T follicular helper cell (primary cell): Measurements from ENCODE around the gene TMEM178A.
"Not testable (repeated sequence)": the region's sequence is repeated elsewhere in the genome, so short reads cannot be mapped to it uniquely, and the experiment has no call there.

ENCODE experiments used
- DNase-seq: peaks from one replicate; pipeline ENCODE4 v3.0.0-alpha.2; 2020; ENCODE audit warnings: low read depth

The TMEM178A gene

DNA sequence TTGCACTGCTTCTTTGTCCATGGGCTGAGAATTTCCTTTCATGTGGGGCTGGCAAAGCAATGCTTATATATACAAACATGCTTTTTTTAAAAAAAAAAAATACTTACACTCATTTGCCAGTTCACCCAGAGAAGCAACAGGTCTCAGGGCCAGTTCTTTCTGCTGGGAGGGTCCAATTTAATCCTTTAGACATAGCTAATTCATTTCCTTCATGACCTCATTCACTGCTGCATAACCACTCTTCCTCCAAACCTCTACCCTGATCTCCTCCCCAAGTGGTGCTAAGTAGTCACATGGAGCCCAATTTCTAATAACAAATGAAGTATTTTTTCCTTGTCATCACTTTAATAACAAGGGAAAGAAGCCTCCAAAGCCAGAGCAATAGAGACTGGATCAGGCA lies 17.1 kb upstream of the TMEM178A start:
- no peak for DNase-seq

- no peak for DNase-seq
These were observed 16.2 kb upstream of the TMEM178A start for GRCh38 chr2:39649511-39649910.

DNA sequence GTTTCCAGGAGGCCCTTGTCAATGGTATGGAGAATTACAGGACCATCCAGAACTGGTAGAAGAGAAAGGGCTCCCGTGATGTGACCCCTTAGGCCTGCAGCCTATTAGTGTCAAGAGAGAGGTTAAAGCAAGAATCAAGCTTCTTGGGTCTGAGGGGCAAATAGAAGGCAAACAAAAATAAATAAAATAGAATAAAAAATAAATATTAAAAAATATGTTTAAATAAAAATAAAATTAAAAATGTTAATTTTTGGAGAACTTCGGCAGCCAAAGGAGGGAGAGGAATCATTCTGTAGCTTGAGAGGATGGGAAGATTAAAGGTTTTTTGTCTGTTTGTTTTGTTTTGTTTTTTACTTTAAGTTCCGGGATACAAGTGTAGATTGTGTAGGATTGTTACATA lies 15.2 kb upstream of the TMEM178A start:
- no peak for DNase-seq

- DNase-seq, result not testable (repeated sequence)
These were observed 9.5 kb upstream of the TMEM178A start for GRCh38 chr2:39656215-39656614.

- DNase-seq, result no peak
These were observed 8.3 kb upstream of the TMEM178A start for GRCh38 chr2:39657287-39657937.

DNA sequence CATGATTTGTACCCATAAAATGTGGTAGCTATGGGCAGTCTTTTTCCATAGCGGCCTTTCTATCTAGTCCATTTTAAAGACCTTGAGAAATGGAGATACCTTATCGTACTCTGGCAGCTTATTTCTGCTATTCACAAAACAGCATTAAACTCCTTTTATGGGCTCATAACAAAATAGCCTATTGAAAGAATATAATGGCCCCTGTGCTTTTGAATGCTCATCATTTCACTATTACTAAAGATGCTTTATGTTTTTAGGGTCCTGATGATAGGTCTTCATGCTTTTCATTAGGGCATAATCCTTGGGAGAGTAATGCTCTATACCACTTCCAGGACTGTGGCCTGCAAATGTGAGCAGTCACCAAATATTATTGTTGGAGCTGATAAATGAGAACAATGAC lies 7.3 kb upstream of the TMEM178A start:
- DNase-seq, result no peak

GRCh38 chr2:39659765-39660611 lies 5.7 kb upstream of the TMEM178A start:
- no peak for DNase-seq

- no peak for DNase-seq
These were observed 5.0 kb upstream of the TMEM178A start for GRCh38 chr2:39660612-39661236.

- DNase-seq, result no peak
These were observed 3.9 kb upstream of the TMEM178A start for GRCh38 chr2:39661826-39662225.

GRCh38 chr2:39663187-39663930 lies 2.4 kb upstream of the TMEM178A start:
- no peak for DNase-seq

DNA sequence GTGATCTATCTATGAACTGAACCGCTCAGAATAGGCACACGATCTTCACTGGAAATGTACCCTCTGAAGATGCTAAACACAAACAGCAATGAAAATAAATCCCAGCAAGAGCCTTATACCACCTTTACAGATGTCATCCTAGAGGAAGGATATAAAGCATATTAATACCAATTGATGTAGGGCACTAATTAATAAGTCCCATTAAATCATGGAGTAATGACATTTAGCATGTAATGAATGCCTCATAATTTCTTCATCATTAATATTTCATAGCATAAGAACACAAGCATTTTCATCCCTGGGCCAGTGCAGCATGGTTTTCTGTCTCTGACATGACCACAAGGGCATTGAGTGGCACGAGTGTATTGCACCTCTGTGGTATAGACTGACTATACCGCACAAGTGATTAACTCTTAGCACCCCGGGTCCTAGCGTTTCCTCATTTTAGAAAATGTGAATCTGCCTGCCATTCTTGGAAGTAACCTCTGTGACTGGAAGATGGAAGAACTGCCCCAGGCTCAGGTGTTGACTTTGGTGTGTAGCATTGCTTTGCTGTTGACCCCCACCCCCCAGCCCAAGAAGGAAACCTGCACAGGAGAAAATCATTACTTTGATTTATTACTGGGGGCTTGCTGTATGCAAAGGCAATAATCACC lies 1.4 kb upstream of the TMEM178A start:
- no peak for DNase-seq

GRCh38 chr2:39664888-39665591 lies 677 bp upstream of the TMEM178A start:
- no peak for DNase-seq

- no peak for DNase-seq
These were observed 879 bp downstream of the TMEM178A start for GRCh38 chr2:39666491-39667101.

DNA sequence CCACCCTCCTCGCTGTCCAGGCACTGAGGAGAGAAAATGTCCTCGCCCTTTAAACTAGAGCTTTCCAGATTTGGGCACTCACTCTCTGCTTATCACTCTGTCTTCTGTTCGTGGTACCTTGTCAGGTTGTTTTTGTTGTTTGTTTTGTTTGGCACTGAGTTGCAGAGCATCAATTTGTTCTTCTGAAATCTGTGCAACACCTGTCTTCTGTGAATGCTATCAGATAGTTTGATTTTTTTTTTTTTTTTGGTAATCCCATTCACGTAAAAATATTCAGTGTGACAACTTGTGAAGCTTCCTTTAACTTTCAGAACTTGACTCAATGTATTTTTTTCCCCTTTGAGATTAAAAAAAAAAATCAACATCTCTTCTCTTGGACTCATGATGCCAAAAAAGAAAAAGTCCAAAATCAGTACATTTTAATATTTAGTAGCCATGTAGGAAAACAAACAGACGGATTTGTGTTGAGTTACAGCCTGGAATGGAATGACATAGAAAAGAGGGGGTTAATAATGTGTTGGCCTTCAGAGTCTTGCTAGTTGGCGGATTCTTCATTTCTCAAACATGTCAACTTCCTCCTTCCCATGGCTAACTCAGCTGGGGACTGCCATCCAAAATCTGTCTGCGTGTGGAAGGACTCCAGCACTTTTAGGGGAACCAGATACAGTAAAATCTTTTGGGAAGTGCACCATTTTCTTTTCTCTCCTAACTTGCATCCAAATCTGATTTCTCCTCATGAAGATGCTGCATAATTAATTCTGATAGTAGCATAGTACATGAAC lies 1.6 kb downstream of the TMEM178A start:
- DNase-seq, result no peak

DNA sequence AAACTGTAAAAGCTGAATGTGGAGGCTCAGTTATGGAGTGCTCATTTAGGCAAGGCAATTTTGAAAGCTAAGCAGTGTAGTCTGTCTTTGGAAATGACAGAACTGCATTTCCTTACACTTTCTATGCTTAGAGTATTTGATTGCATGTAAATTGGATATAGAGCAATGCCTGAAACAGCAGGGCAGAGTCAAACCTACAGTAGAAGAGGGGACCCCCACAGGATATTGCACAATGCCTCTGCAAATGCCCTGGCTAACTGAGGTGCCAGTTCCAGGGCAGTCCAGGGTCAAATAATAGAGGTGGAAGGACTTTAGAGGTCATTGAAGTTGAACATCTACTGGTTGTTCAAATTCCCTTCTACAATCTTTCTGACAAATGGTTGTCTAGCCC lies 2.2 kb downstream of the TMEM178A start:
- no peak for DNase-seq

DNA sequence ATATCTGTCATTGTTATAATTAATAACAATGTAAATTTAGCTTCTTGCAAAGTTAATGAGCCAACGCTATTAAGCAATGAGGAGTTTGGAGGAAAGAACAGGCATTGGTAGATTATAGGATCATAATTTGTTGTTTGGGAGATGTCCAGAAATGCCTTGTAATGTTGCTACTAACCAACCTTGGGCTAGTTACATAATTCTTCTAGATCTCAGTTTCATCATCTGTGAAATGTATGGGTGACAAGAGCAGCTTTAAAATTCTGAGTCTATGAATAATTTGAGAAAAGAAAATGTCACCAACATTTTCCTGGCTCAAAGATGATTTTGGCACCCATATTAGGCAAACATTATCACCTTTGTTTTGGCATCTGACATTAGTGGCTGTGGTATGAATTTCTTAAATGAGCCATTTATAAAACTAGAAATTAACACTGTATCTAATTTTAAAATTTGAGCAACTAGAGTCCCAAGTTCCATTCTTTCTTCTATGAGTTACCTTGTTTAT lies 2.9 kb downstream of the TMEM178A start:
- no peak for DNase-seq

- no peak for DNase-seq
These were observed 5.9 kb downstream of the TMEM178A start for GRCh38 chr2:39671604-39672003.

- no peak for DNase-seq
These were observed 7.3 kb downstream of the TMEM178A start for GRCh38 chr2:39673018-39673417.

DNA sequence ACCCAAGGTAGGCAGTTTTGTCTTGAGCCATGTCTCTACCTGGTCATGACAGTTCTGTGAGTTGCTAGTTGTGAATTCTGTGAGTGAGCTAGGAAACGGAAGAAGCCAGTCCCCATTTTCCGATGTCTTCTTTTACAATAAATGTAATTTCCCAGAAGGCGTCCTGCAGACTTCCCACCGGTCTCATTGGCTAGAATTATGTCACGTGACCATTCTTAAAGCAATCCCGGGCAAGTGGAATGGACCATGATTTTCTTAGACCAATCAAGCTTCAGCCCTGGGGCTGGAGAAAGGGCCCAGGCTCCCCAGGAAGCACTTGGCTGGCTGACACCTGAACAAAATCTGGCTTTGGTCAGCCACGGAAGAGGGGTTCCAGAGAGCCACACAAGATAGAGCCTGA lies 10.6 kb downstream of the TMEM178A start:
- no peak for DNase-seq

- DNase-seq, result no peak
These were observed 12.5 kb downstream of the TMEM178A start for GRCh38 chr2:39678170-39678569.
